Adrenal gland (tissue), 12 donors: Measurements from ENCODE around the gene FOXC1. TPM values are rescaled to one million over a fixed set of nuclear protein-coding genes. Genes with fewer than 3 reads are reported as not detected.

Experiments used
- DNase-seq, 7 donors: peaks; one replicate each; pipeline ENCODE4 v3.0.0-alpha.2; 2019 to 2020
- H3K27ac ChIP-seq, 5 donors: fragments of 200-600 bp; sonication (generic) in 4 of 5; 1 replicate in 3 of 5; 2 replicates in 2 of 5; pipeline versions ENCODE4 v1.5.1 to v1.8.0; 2016 to 2020; ENCODE audit warnings: mild to moderate bottlenecking in 1 of 5
- H3K27me3 ChIP-seq: fragments of 200-600 bp; 2 replicates; pipeline ENCODE4 v1.8.0; 2021
- H3K36me3 ChIP-seq, 2 donors: fragments of 200-600 bp; replicated peaks in 1 of 2; 1 replicate in 1 of 2; 2 replicates in 1 of 2; pipeline versions ENCODE4 v1.5.1 to v1.8.0; 2018 to 2022
- H3K4me1 ChIP-seq, 2 donors: fragments of 200-600 bp; replicated peaks in 1 of 2; 1 replicate in 1 of 2; 2 replicates in 1 of 2; pipeline versions ENCODE4 v1.5.1 to v1.8.0; 2018 to 2021
- H3K4me3 ChIP-seq, 4 donors: fragments of 200-600 bp; sonication (generic) in 3 of 4; one replicate each; pipeline ENCODE4 v1.5.1; 2016 to 2018
- H3K9me3 ChIP-seq, 3 donors: fragments of 200-600 bp; sonication (generic) in 1 of 3; replicated peaks in 1 of 3; 1 replicate in 2 of 3; 2 replicates in 1 of 3; pipeline versions ENCODE4 v1.5.1 to v1.8.0; 2016 to 2021
- CTCF ChIP-seq, 6 experiments: fragments of 450-650 bp in 4 of 6; fragments of 200-600 bp in 2 of 6; sonication (generic) in 1 of 6; IDR thresholded peaks; 1 replicate in 5 of 6; 2 replicates in 1 of 6; pipeline versions ENCODE4 v1.5.1 to v1.8.0; 2016 to 2021; ENCODE audit warnings: antibody characterized with exemption in 6 of 6, mild to moderate bottlenecking in 2 of 6, moderate library complexity in 1 of 6
- POLR2A ChIP-seq, 2 donors: fragments of 450-650 bp; IDR thresholded peaks; one replicate each; pipeline ENCODE4 v1.6.1; 2017; ENCODE audit warnings: antibody characterized with exemption in 2 of 2, mild to moderate bottlenecking in 2 of 2, moderate library complexity in 1 of 2
- WGBS, 4 donors: extraction: QIAGEN DNeasy Blood & Tissue Kit in 2 of 4; methylation state at CpG; one replicate each; pipeline versions ENCODE4 v1.1.5 to v1.1.7; 2013 to 2017; 5-methylcytosine and 5-hydroxymethylcytosine counted together
- intact Hi-C, 2 donors: fragments of 100-400 bp; cut with DNase I; formaldehyde crosslinking; loops; one replicate each; pipeline versions ENCODE4 v1.14.1 to v1.15.0; 2022 to 2023
- polyA plus RNA-seq, 3 donors: library from polyadenylated mRNA; stranded (reverse); fragments of 200-250 nt in 2 of 3; fragments of 350-450 nt in 1 of 3; fragmentation: Illumina TruSeq in 1 of 3; extraction: RNeasy Lipid Tissue Mini Kit (QIAGEN cat#74804) in 1 of 3; gene quantifications; one replicate each; pipeline ENCODE4 v1.2.3, GENCODE V29; 2013 to 2014
- total RNA-seq, 9 donors: library from RNA; depleted of rRNA in 4 of 9; stranded (reverse); fragments of >200 nt in 4 of 9; fragments of 120-200 nt in 1 of 9; fragmentation: NEBNext Ultra II Directional in 1 of 9; extraction: Animal tissue kit (Norgen Biotek cat#: 25700) in 1 of 9; gene quantifications; one replicate each; pipeline versions ENCODE4 v1.1.0 to v1.2.4, GENCODE V29; 2013 to 2023
- donor health status: healthy with polysubstance abuse.
- donor health status: Bipolar disorder and iron deficiency.
- donor health status: DM: yes; HTN: yes; CAD: no.
- donor health status: DM: no; HTN: no; CAD: no.
- donor health status: DM: no; HTN: no; CAD: no.
- donor health status: DM: yes; HTN: yes; CAD: no.

Gene FOXC1
- total and polyA plus RNA-seq, 12 donors = 2.7 to 13.2 (median 5.4) TPM

DNA sequence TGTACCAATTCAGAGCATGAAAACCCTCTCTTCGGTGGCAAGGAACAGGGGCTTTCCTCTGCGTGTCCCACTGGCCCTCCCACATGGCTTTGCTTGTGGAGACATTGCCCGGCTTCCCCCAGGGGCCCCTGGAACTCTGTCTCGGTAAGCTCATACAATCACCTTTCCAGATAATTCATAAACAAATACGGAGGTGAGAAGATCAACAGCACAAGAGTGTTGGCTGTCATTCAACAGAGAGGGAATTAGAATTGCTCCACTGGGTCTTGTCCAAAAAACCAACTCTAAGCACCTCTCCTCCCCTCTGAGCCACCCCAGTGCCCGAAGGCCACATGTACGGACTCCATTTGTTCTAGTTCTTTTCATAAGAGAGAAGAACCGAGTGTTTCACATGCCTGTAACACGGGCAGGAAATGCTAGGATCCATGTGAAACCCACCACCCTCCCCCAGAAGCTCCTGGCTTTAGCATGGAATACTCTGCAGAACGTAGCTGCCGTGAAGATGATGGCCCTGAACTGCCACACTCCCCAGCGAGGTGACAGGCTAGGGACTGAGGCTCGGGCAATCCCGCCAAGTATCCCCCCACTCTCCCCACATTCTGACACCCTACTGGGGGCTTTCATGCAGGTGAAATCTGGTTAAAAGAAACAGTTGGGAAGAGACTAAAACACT is 24.6 kb upstream of the FOXC1 start:
- no peak for TF ChIP-seq CTCF (IDR thresholded peaks at IDR 0.05)
- no peak for TF ChIP-seq POLR2A (IDR thresholded peaks at IDR 0.05)
- no peaks in the 10 kb centered on the region for H3K36me3 ChIP-seq
- intact Hi-C loops = no loop called here
- no peak overlapping the region for H3K4me3 ChIP-seq
- H3K4me1 ChIP-seq = no peaks in the 10 kb centered on the region
- no peak overlapping the region for H3K27ac ChIP-seq
- H3K9me3 ChIP-seq = no peaks in the 10 kb centered on the region
- DNase-seq = no peak
- 78 to 86% (median 81%) methylated on average over 12 to 14 of the region's 14 CpGs for WGBS, 4 donors
- no peaks in the 10 kb centered on the region for H3K27me3 ChIP-seq

- 85 to 91% (median 89%) methylated on average over 12 of the region's 12 CpGs for WGBS, 4 donors
- no peaks in the 10 kb centered on the region for H3K9me3 ChIP-seq
- TF ChIP-seq POLR2A (IDR thresholded peaks at IDR 0.05) = no peak
- DNase-seq = no peak
- H3K36me3 ChIP-seq = no peaks in the 10 kb centered on the region
- intact Hi-C loops = no loop called here
- H3K27me3 ChIP-seq = no peaks in the 10 kb centered on the region
- H3K4me1 ChIP-seq = no peaks in the 10 kb centered on the region
- no peak overlapping the region for H3K4me3 ChIP-seq
- no peak overlapping the region for H3K27ac ChIP-seq
Observed at GRCh38 chr6:1585669-1586049, 24.1 kb upstream of the FOXC1 start.

DNA sequence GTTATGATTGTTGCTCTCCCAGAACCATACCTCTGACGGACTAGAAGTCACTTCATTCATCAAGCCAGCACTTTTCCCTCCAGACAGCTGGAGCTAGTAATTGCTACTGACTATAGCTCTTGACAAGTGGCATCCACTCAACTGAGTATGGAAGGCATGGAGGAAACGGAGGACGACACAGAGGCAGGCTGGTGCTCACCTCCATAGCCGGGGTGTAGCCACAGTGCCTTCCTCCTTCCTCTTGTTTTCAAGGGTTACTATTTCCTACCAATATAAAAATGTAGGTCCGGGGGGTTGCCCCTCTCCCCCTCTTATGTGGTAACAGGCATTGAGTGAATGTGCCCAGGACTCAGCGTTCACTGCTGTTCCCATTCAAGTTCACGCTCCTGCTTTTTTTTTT is 23.5 kb upstream of the FOXC1 start:
- 74 to 93% (median 88%) methylated on average over 7 of the region's 7 CpGs for WGBS, 4 donors
- intact Hi-C loops = no loop called here
- no peak for TF ChIP-seq POLR2A (IDR thresholded peaks at IDR 0.05)
- TF ChIP-seq CTCF (IDR thresholded peaks at IDR 0.05) = no peak

DNA sequence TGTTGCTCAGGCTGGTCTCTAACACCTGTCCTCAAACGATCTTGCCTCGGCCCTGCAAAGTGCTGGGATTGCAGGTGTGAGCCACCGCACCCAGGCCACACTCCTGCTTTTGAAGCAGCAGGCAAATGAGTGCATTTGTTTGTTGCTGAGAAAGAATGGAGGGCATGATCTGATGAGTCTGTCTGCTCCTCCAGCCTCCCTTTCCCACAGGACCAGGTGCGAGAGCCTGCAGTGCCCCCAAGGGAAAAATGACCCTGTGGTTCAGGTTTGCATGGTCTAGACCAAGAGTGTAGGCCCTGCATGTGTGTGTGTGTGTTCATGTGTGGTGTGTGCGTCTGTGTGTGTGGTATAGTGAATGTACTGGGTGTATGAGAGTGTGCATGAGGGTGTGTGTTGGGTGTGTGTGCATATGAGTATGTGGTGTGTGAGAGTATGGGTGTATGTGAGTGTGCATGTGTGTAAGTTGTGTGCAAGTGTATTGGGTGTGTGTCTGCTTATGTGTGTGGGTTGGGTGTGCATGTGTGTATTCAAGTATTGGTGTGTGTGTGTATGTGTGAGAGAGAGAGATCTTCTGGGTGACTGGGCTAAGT is 22.8 kb upstream of the FOXC1 start:
- Histone ChIP-seq H3K4me1 (no peaks in the 10 kb centered on the region), H3K4me3 (no peak overlapping the region), H3K27ac (no peak overlapping the region), H3K27me3 (no peaks in the 10 kb centered on the region), H3K36me3 (no peaks in the 10 kb centered on the region), H3K9me3 (no peaks in the 10 kb centered on the region)
- TF ChIP-seq POLR2A (IDR thresholded peaks at IDR 0.05) (no peak), CTCF (IDR thresholded peaks at IDR 0.05) (no peak)
- intact Hi-C loops = no loop called here
- 76 to 92% (median 79%) methylated on average over 5 of the region's 5 CpGs for WGBS, 4 donors
- no peak for DNase-seq

More for the DNA sequence above, 23.5 kb upstream of the FOXC1 start:
- DNase-seq = no peak
- no peaks in the 10 kb centered on the region for H3K36me3 ChIP-seq
- H3K4me1 ChIP-seq = no peaks in the 10 kb centered on the region
- H3K9me3 ChIP-seq = no peaks in the 10 kb centered on the region
- no peak overlapping the region for H3K27ac ChIP-seq
- H3K4me3 ChIP-seq = no peak overlapping the region
- no peaks in the 10 kb centered on the region for H3K27me3 ChIP-seq

- intact Hi-C loops = no loop called here
- Histone ChIP-seq H3K27me3 (no peaks in the 10 kb centered on the region), H3K9me3 (no peaks in the 10 kb centered on the region), H3K36me3 (no peaks in the 10 kb centered on the region), H3K27ac (no peak overlapping the region), H3K4me3 (no peak overlapping the region), H3K4me1 (no peaks in the 10 kb centered on the region)
- DNase-seq = no peak
- TF ChIP-seq CTCF (IDR thresholded peaks at IDR 0.05) (no peak), POLR2A (IDR thresholded peaks at IDR 0.05) (no peak)
- 88 to 92% (median 91%) methylated on average over 7 of the region's 7 CpGs for WGBS, 4 donors
Observed at GRCh38 chr6:1587546-1587945, 22.2 kb upstream of the FOXC1 start.
